Heart right ventricle (tissue), 16 donors: ENCODE measurements around the gene LIF. TPM values are rescaled to one million over a fixed set of nuclear protein-coding genes. Genes with fewer than 3 reads are reported as not detected.

Experiments used
- ATAC-seq, 8 donors: fragments of 200-7000 bp; cut with Tn5 transposase; one replicate each; pipeline ENCODE4 v1.9.1; 2020; ENCODE audit warnings: mild to moderate bottlenecking in 8 of 8, moderate library complexity in 8 of 8, moderate number of reproducible peaks in 1 of 8
- DNase-seq, 2 donors: peaks; one replicate each; pipeline ENCODE4 v3.0.0-alpha.2; 2020
- H3K27ac ChIP-seq, 10 donors: fragments of 200-600 bp; sonication (generic) in 2 of 10; one replicate each; pipeline versions ENCODE4 v1.5.0 to v1.8.0; 2020 to 2022; ENCODE audit warnings: mild to moderate bottlenecking in 3 of 10
- H3K27me3 ChIP-seq, 7 donors: fragments of 200-600 bp; one replicate each; pipeline ENCODE4 v1.8.0; 2021 to 2022; ENCODE audit warnings: mild to moderate bottlenecking in 2 of 7
- H3K36me3 ChIP-seq, 9 donors: fragments of 200-600 bp; sonication (generic) in 1 of 9; one replicate each; pipeline versions ENCODE4 v1.5.0 to v1.8.0; 2020 to 2022; ENCODE audit warnings: mild to moderate bottlenecking in 2 of 9
- H3K4me1 ChIP-seq, 9 donors: fragments of 200-600 bp; sonication (generic) in 1 of 9; one replicate each; pipeline versions ENCODE4 v1.5.0 to v1.8.0; 2020 to 2022; ENCODE audit warnings: mild to moderate bottlenecking in 4 of 9
- H3K4me3 ChIP-seq, 10 donors: fragments of 200-600 bp; sonication (generic) in 2 of 10; one replicate each; pipeline versions ENCODE4 v1.5.0 to v1.8.0; 2020 to 2022; ENCODE audit warnings: mild to moderate bottlenecking in 7 of 10, moderate library complexity in 2 of 10
- H3K9me3 ChIP-seq, 11 donors: fragments of 200-600 bp in 10 of 11; sonication (generic) in 2 of 11; one replicate each; pipeline versions ENCODE4 v1.5.0 to v1.8.0; 2013 to 2022; ENCODE audit warnings: mild to moderate bottlenecking in 2 of 11, control low read depth in 1 of 11, moderate library complexity in 1 of 11
- CTCF ChIP-seq, 9 donors: fragments of 200-600 bp; sonication (generic) in 2 of 9; IDR thresholded peaks; one replicate each; pipeline versions ENCODE4 v1.5.0 to v1.8.0; 2021 to 2022; ENCODE audit warnings: antibody characterized with exemption in 9 of 9, mild to moderate bottlenecking in 5 of 9, moderate library complexity in 1 of 9
- WGBS, 2 donors: extraction: QIAGEN DNeasy Blood & Tissue Kit; methylation state at CpG; one replicate each; pipeline ENCODE4 v1.1.7; 2013; ENCODE audit warnings: inconsistent platforms in 1 of 2; 5-methylcytosine and 5-hydroxymethylcytosine counted together
- intact Hi-C, 10 donors: fragments of 100-400 bp; cut with DNase I; formaldehyde crosslinking; loops; one replicate each; pipeline versions ENCODE4 v1.11.1 to v1.14.2; 2022
- polyA plus RNA-seq, 2 donors: library from polyadenylated mRNA; stranded (reverse); fragments of 200-250 nt; gene quantifications; one replicate each; pipeline ENCODE4 v1.2.3, GENCODE V29; 2013
- total RNA-seq, 10 donors: library from RNA; stranded (reverse); fragmentation: NEBNext Ultra II Directional in 3 of 10; extraction: Animal tissue kit (Norgen Biotek cat#: 25700) in 3 of 10; gene quantifications; one replicate each; pipeline versions ENCODE4 v1.2.1 to v1.2.4, GENCODE V29; 2021 to 2023
- donor health status: Arrhythmogenic right ventricular cardiomyopathy.
- donor health status: ischemic (EF 13 %, LVEDD 7.1; RV severe dilation, severe dysfunction).
- donor health status: healthy with polysubstance abuse.
- donor health status: DM: no; HTN: yes; CAD: no.
- donor health status: DM: no; HTN: no; CAD: no.
- donor health status: ischemic (EF 25% LVEDD 6.9; RV normal size, moderate dysfunction).
- donor health status: ischemic (EF 25% LVEDD 5.7; RV mildly dilated, moderate dysfunction).
- donor health status: healthy.
- donor health status: DM: yes; HTN: yes; CAD: no.
- donor health status: Ischemic cardiomyopathy.
- donor health status: ischemic (EF 35%, LVEDD 5.7; RV mildly dilated, moderate dysfunction).
- donor health status: nonischemic (EF 11% LVEDD 7.7; RV severe dilation, severe dysfunction).
- donor health status: DM: yes; HTN: yes; CAD: no.
- donor health status: PGD.
- donor health status: ischemic (EF 29% LVEDD 5.4; RV normal size, mild dysfunction).
- donor health status: nonischemic (EF 23%, LVEDD 6.1; RV moderate dilation, normal function).

LIF gene
- total and polyA plus RNA-seq, 12 donors = 0.17 to 8.8 (median 0.53) TPM

GRCh38 chr22:30247561-30247960 lies 1.0 kb upstream of the LIF start:
- peaks cover 3 to 73% (median 66%) of the 10 kb centered on the region in 7 donors for H3K27me3 ChIP-seq
- no peak for ATAC-seq
- no peak for TF ChIP-seq CTCF (IDR thresholded peaks at IDR 0.05)
- H3K36me3 ChIP-seq = peaks cover 0 to 17% (median 0%) of the 10 kb centered on the region in 9 donors
- intact Hi-C loops = loop anchor here in 3 of 10 donors (5.0 kb wide), 1 partner anchor 40 kb away; no protein-coding TSS in a partner anchor
- H3K4me1 ChIP-seq = peaks cover 4 to 59% (median 25%) of the 10 kb centered on the region in 9 donors
- H3K9me3 ChIP-seq = no peaks in the 10 kb centered on the region
- no peak for DNase-seq
- WGBS, 2 donors = 73 to 82% methylated on average over 11 of the region's 11 CpGs
- H3K4me3 ChIP-seq = peak overlapping the region in 1 of 10 donors; percentile 60
- peak overlapping the region in 1 of 10 donors; percentile 88 for H3K27ac ChIP-seq

GRCh38 chr22:30246814-30247376 lies 336 bp upstream of the LIF start:
- H3K27ac ChIP-seq = peak overlapping the region in 1 of 10 donors; percentile 88
- H3K4me1 ChIP-seq = peaks cover 4 to 52% (median 19%) of the 10 kb centered on the region in 9 donors
- H3K27me3 ChIP-seq = peaks cover 3 to 76% (median 68%) of the 10 kb centered on the region in 7 donors
- peak overlapping the region in 8 of 10 donors; percentile 0 to 60 (median 47) for H3K4me3 ChIP-seq
- TF ChIP-seq CTCF (IDR thresholded peaks at IDR 0.05) = no peak
- no peak for ATAC-seq
- DNase-seq = no peak
- no peaks in the 10 kb centered on the region for H3K9me3 ChIP-seq
- intact Hi-C loops = loop anchor here in 3 of 10 donors (5.0 kb wide), 1 partner anchor 40 kb away; no protein-coding TSS in a partner anchor
- H3K36me3 ChIP-seq = peaks cover 0 to 17% (median 0%) of the 10 kb centered on the region in 9 donors
- 33 to 34% methylated on average over 15 of the region's 15 CpGs for WGBS, 2 donors

GRCh38 chr22:30245181-30245984 lies 1.2 kb downstream of the LIF start:
- Histone ChIP-seq H3K4me3 (peak overlapping the region; percentile 11 to 60 (median 47)), H3K4me1 (peaks cover 4 to 37% (median 19%) of the 10 kb centered on the region in 9 donors), H3K36me3 (peaks cover 0 to 17% (median 0%) of the 10 kb centered on the region in 9 donors), H3K9me3 (no peaks in the 10 kb centered on the region), H3K27me3 (peaks cover 3 to 82% (median 72%) of the 10 kb centered on the region in 7 donors), H3K27ac (peak overlapping the region in 2 of 10 donors; percentile 12 to 88)
- intact Hi-C loops = loop anchor here in 3 of 10 donors (5.0 kb wide), 1 partner anchor 38 kb away; no protein-coding TSS in a partner anchor
- WGBS, 2 donors = 44 to 46% methylated on average over 15 of the region's 15 CpGs
- DNase-seq (no peak), ATAC-seq (peak in 1 of 8 donors; percentile 20)
- no peak for TF ChIP-seq CTCF (IDR thresholded peaks at IDR 0.05)

GRCh38 chr22:30244641-30245040 lies 1.9 kb downstream of the LIF start:
- Histone ChIP-seq H3K9me3 (no peaks in the 10 kb centered on the region), H3K36me3 (peaks cover 0 to 17% (median 0%) of the 10 kb centered on the region in 9 donors), H3K4me3 (peak overlapping the region in 1 of 10 donors; percentile 60), H3K4me1 (peaks cover 4 to 36% (median 19%) of the 10 kb centered on the region in 9 donors), H3K27ac (peak overlapping the region in 1 of 10 donors; percentile 88), H3K27me3 (peaks cover 3 to 81% (median 70%) of the 10 kb centered on the region in 7 donors)
- intact Hi-C loops = loop anchor here in 3 of 10 donors (5.0 kb wide), 1 partner anchor 37 kb away; no protein-coding TSS in a partner anchor
- WGBS, 2 donors = 93 to 96% methylated on average over 5 of the region's 5 CpGs
- DNase-seq (no peak), ATAC-seq (no peak)
- no peak for TF ChIP-seq CTCF (IDR thresholded peaks at IDR 0.05)
